Chondrocyte (in vitro differentiated cells): ENCODE data around the gene RSPH1. TPM values are rescaled to one million over a fixed set of nuclear protein-coding genes. Genes with fewer than 3 reads are reported as not detected.
"Not testable (repeated sequence)": the region's sequence is repeated elsewhere in the genome, so short reads cannot be mapped to it uniquely, and the experiment has no call there.

Source experiments
- DNase-seq: peaks from one replicate; pipeline ENCODE4 v3.0.0; 2021; ENCODE audit warnings: mixed read lengths, low spot score
- H3K27ac Mint-ChIP-seq: one replicate; pipeline ENCODE4 v1.8.0; 2021; ENCODE audit warnings: mild to moderate bottlenecking, moderate library complexity, mixed read lengths; ENCODE audit not compliant: unreplicated experiment
- H3K27me3 Mint-ChIP-seq: 2 replicates; pipeline ENCODE4 v1.8.0; 2021; ENCODE audit warnings: low read depth, mixed read lengths
- H3K36me3 Mint-ChIP-seq: 2 replicates; pipeline ENCODE4 v1.8.0; 2021; ENCODE audit warnings: low read depth, mixed read lengths
- H3K4me1 Mint-ChIP-seq: 2 replicates; pipeline ENCODE4 v1.8.0; 2021; ENCODE audit warnings: low read depth, mild to moderate bottlenecking, mixed read lengths
- H3K4me3 Mint-ChIP-seq: one replicate; pipeline ENCODE4 v1.8.0; 2021; ENCODE audit warnings: mild to moderate bottlenecking, moderate library complexity, mixed read lengths; ENCODE audit not compliant: unreplicated experiment
- H3K9me3 Mint-ChIP-seq: 2 replicates; pipeline ENCODE4 v1.8.0; 2021; ENCODE audit warnings: low read depth, mixed read lengths
- CTCF ChIP-seq: fragments of 200-600 bp; sonication (generic); IDR thresholded peaks from 2 replicates; pipeline ENCODE4 v1.5.0; 2021; ENCODE audit warnings: antibody characterized with exemption, mild to moderate bottlenecking, moderate library complexity
- total RNA-seq: library from RNA; stranded (reverse); gene quantifications from 3 replicates; pipeline ENCODE4 v1.2.1, GENCODE V29; 2021

RSPH1 gene
- total RNA-seq, 1 donor from 2014 or later, result 0.15 TPM

DNA sequence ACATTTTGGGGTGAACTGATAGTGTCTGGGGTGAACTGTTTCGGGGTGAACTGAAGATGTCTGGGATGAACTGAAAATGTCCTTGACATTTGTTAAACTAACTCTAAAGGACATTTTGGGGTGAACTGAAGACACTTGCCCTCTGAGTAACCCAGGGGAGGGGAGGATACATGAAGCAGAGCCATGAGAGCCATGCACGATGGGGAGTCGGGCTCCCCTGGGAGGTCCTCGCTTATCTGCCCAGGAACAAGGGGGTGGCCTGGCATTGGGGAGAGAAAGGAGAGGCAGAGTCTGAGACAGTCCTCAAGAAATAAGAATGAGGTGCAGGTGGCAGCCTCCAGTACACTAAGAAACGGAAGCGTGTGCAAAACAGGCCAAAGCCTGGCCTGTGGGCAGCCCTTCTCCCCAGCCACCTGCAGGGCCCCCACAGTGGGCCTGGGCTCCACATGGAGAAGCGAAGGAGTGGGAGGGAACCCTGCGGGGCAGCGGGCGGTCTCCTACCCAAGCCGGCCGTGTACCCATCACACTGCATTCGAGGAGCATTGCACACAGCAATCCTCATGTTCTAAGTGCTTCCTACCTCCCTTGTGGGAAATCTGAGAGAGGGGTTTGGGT lies 24.2 kb downstream of the RSPH1 start:
- Mint-ChIP-seq H3K9me3 (no peaks in the 10 kb centered on the region), H3K4me3 (no peak overlapping the region), H3K4me1 (peaks cover 11% of the 10 kb centered on the region), H3K36me3 (no peaks in the 10 kb centered on the region), H3K27ac (no peak overlapping the region), H3K27me3 (peaks cover 2% of the 10 kb centered on the region)
- TF ChIP-seq CTCF, result no peak
- no peak for DNase-seq

DNA sequence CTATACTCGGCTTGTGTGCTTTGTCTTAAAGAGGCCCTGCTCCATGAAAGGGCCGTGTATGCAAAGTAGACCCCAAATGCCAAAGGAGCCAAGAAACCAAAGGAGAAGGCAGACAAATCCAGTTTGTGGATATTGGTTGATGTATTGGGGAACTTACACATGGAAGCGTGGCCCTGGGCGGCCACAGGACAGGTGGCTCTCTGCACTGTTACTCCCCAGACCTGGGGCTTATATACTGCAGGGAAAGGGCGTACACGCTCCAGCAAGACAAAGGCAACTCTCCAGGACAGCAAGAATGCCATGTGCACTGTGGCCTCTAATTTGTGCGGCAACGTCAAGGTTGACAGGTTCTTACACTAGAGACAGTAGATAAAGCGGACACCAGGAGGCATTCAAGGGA lies 24.8 kb downstream of the RSPH1 start:
- Mint-ChIP-seq H3K4me3 (no peak overlapping the region), H3K9me3 (no peaks in the 10 kb centered on the region), H3K27ac (no peak overlapping the region), H3K36me3 (no peaks in the 10 kb centered on the region), H3K27me3 (peaks cover 2% of the 10 kb centered on the region), H3K4me1 (peaks cover 11% of the 10 kb centered on the region)
- DNase-seq, result no peak
- no peak for TF ChIP-seq CTCF

- H3K4me3 Mint-ChIP-seq, H3K27ac Mint-ChIP-seq, H3K9me3 Mint-ChIP-seq, DNase-seq, H3K27me3 Mint-ChIP-seq, H3K36me3 Mint-ChIP-seq: not testable (repeated sequence)
- H3K4me1 Mint-ChIP-seq, result peaks cover 23% of the 10 kb centered on the region
Measured at GRCh38 chr21:42469726-42470125, 26.3 kb downstream of the RSPH1 start.

- Mint-ChIP-seq H3K4me3 (no peak overlapping the region), H3K9me3 (no peaks in the 10 kb centered on the region), H3K36me3 (no peaks in the 10 kb centered on the region), H3K27me3 (peaks cover 2% of the 10 kb centered on the region), H3K27ac (no peak overlapping the region), H3K4me1 (peaks cover 18% of the 10 kb centered on the region)
- DNase-seq, result no peak
- no peak for TF ChIP-seq CTCF
Measured at GRCh38 chr21:42469272-42469671, 26.8 kb downstream of the RSPH1 start.

- H3K4me1 Mint-ChIP-seq, result peaks cover 12% of the 10 kb centered on the region
Measured at GRCh38 chr21:42468491-42469131, 27.4 kb downstream of the RSPH1 start.

More at GRCh38 chr21:42468491-42469131, 27.4 kb downstream of the RSPH1 start:
- TF ChIP-seq CTCF, result no peak
- Mint-ChIP-seq H3K9me3 (no peaks in the 10 kb centered on the region), H3K27me3 (peaks cover 2% of the 10 kb centered on the region), H3K36me3 (no peaks in the 10 kb centered on the region), H3K4me3 (no peak overlapping the region), H3K27ac (no peak overlapping the region)
- no peak for DNase-seq
